ENCODE measurements around the gene ROR2. TPM values are rescaled to one million over a fixed set of nuclear protein-coding genes. Genes with fewer than 3 reads are reported as not detected.

Gene ROR2
- total RNA-seq, 4 donors from 2014 or later = 35.6 to 67.6 (median 50.6) TPM

- H3K9me3 ChIP-seq = no peaks in the 10 kb centered on the region
- H3K4me3 ChIP-seq = no peak overlapping the region
- intact Hi-C loops (cut with DNase I; ENCODE audit: low total_unique reads) = no loop called here
- no peaks in the 10 kb centered on the region for H3K4me1 ChIP-seq
- no peaks in the 10 kb centered on the region for H3K36me3 ChIP-seq
- no peaks in the 10 kb centered on the region for H3K27me3 ChIP-seq
- peak; percentile 52 to 85 for DNase-seq
- TF ChIP-seq POLR2A (IDR thresholded peaks at IDR 0.05) (no peak), CTCF (IDR thresholded peaks at IDR 0.05) (no peak)
- peak overlapping the region; percentile 73 to 79 for H3K27ac ChIP-seq
These were observed 229.0 kb downstream of the ROR2 start for GRCh38 chr9:91720751-91721705.

- Histone ChIP-seq H3K27ac (peak overlapping the region; percentile 73 to 79), H3K9me3 (no peaks in the 10 kb centered on the region), H3K36me3 (no peaks in the 10 kb centered on the region), H3K27me3 (no peaks in the 10 kb centered on the region), H3K4me3 (no peak overlapping the region), H3K4me1 (no peaks in the 10 kb centered on the region)
- DNase-seq = no peak
- intact Hi-C loops (cut with DNase I; ENCODE audit: low total_unique reads) = no loop called here
- TF ChIP-seq POLR2A (IDR thresholded peaks at IDR 0.05) = no peak
- TF ChIP-seq CTCF (IDR thresholded peaks at IDR 0.05) = no peak
These were observed 229.7 kb downstream of the ROR2 start for GRCh38 chr9:91720313-91720712.

- Histone ChIP-seq H3K36me3 (no peaks in the 10 kb centered on the region), H3K9me3 (no peaks in the 10 kb centered on the region), H3K27me3 (no peaks in the 10 kb centered on the region), H3K27ac (peak overlapping the region in 1 of 2 donors; percentile 73), H3K4me3 (no peak overlapping the region), H3K4me1 (no peaks in the 10 kb centered on the region)
- DNase-seq = no peak
- intact Hi-C loops (cut with DNase I; ENCODE audit: low total_unique reads) = no loop called here
- TF ChIP-seq POLR2A (IDR thresholded peaks at IDR 0.05) = no peak
- no peak for TF ChIP-seq CTCF (IDR thresholded peaks at IDR 0.05)
These were observed 232.0 kb downstream of the ROR2 start for GRCh38 chr9:91718071-91718470.

- H3K9me3 ChIP-seq = no peaks in the 10 kb centered on the region
- TF ChIP-seq POLR2A (IDR thresholded peaks at IDR 0.05) (no peak), CTCF (IDR thresholded peaks at IDR 0.05) (no peak)
- H3K36me3 ChIP-seq = no peaks in the 10 kb centered on the region
- intact Hi-C loops (cut with DNase I; ENCODE audit: low total_unique reads) = no loop called here
- H3K4me1 ChIP-seq = no peaks in the 10 kb centered on the region
- DNase-seq = no peak
- no peak overlapping the region for H3K27ac ChIP-seq
- no peaks in the 10 kb centered on the region for H3K27me3 ChIP-seq
- H3K4me3 ChIP-seq = no peak overlapping the region
These were observed 233.2 kb downstream of the ROR2 start for GRCh38 chr9:91716815-91717214.

- no peaks in the 10 kb centered on the region for H3K4me1 ChIP-seq
- H3K4me3 ChIP-seq = no peak overlapping the region
- no peaks in the 10 kb centered on the region for H3K27me3 ChIP-seq
- no peak for TF ChIP-seq CTCF (IDR thresholded peaks at IDR 0.05)
- no peak for TF ChIP-seq POLR2A (IDR thresholded peaks at IDR 0.05)
- no peaks in the 10 kb centered on the region for H3K9me3 ChIP-seq
- intact Hi-C loops (cut with DNase I; ENCODE audit: low total_unique reads) = no loop called here
- H3K36me3 ChIP-seq = no peaks in the 10 kb centered on the region
- DNase-seq = no peak
- H3K27ac ChIP-seq = no peak overlapping the region
These were observed 233.8 kb downstream of the ROR2 start for GRCh38 chr9:91716239-91716638.

Data from uterus (tissue), 4 donors.